HG03460 (cell line): Measurements from ENCODE around the gene IHH.

Experiments
- ATAC-seq: cut with Tn5 transposase; IDR thresholded peaks from one replicate; pipeline ENCODE4 v1.9.1; 2021; ENCODE audit not compliant: unreplicated experiment

The IHH gene

DNA sequence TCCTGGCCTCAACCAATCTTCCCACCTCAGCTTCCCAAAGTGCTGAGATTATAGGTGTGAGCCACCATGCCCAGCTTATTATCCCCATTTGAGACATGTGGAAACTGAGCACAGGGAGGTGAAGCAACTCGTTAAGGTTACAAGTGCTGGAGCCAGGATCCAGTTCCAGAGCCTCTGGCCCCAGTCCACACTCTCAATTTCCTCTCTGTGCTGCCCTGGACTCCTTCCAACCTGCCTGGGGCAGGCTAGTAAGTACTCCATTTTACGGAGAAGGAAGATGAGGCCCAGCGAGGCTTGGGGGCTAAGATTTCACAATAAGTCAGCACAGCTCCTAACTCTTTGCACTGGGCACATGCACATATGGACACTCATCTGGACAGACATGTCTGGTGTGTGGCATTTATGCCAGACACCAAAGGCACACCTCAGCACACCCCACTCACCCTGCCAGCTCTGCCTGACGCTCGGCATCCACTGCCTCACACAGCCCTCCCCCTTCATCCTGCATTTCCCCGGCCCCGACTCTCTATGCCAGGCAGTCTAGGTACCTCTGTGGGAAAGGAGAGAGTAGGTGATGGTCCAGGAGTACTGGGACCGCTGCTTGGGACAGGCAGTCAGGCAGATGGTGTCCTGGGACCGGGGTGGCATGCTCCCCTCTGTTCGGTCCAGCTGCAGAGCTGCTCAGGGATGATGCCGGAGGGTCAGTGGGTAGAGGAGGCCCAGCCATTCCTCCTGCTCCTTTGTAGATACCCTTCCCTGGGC, 39.9 kb downstream of the IHH start:
- no peak for ATAC-seq

- ATAC-seq, result no peak
Measured at GRCh38 chr2:219019436-219019835, 41.3 kb downstream of the IHH start.

DNA sequence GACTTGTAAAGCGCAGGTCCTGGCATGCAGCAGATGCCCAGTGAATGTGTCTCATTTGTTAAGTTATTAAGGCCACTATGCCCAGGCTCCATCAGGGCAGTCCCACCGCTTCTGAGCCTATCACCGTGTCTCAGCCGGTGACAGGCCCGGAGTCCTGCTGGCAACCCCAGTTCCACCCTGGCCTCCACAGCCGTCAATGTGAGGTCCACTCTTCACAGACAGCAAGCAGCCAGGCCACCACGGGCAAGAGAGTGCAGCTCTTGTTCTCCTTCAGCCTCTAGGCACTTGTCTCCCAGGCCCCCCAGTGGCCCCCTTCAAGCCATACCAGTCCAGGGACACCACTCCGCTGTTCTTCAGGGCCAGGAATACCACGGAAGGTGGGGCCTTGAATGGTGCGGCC, 42.0 kb downstream of the IHH start:
- ATAC-seq, result no peak

- ATAC-seq, result no peak
Measured at GRCh38 chr2:219018286-219018685, 42.4 kb downstream of the IHH start.

DNA sequence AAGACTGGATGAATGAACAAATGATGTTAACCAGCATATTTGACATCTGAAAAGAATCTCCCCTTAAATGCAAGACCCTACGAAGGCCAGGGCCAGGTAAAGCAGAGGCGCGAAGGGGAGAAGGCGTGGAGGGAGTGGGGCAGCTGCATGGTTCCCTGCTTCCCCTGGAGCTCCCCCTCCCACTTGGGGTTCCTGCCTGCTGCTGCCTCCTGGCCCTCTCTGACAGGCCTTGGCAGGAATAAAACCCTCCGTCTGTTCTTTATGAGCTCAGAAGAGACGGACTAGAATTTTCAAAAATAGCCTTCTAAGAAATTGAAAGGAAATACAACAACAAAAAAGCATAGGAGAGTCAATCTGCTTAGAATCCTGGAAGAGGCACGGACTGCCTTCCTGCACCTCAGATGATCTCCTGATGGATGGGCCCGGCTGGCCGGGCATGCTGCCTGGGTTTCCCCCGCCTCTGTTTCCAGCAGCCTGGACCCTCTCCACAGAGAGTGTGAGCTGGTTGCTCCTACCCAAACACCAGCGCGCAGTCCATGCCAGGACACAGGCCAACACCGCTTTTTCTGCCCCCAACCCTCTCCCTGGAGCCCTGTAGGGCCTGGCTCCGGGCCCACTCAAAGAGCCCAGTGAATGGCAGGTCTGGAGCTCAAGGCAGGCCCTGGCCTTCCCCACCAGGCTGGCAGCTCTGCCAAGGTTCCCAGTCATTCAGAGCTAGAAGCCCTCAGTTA, 43.4 kb downstream of the IHH start:
- ATAC-seq, result no peak

DNA sequence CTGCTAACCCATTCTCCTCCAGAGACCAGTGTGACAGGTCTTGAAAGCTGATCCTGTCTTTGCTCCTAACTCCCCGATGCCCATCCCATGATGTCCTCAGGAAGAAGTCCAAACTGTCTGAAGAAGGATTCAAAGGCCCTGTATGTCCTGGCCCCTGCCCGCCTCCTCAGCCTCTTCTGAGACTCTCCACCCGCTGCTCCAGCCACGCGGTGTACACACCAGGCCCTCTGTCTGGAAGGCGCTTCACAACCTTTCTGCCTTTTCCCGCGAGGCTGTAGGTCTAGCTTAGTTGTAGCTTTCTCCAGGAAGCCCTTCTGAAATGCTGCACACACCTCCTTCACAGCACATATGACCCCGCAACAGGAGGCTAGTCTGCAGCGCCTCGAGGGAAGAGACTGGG, 44.0 kb downstream of the IHH start:
- ATAC-seq, result no peak

DNA sequence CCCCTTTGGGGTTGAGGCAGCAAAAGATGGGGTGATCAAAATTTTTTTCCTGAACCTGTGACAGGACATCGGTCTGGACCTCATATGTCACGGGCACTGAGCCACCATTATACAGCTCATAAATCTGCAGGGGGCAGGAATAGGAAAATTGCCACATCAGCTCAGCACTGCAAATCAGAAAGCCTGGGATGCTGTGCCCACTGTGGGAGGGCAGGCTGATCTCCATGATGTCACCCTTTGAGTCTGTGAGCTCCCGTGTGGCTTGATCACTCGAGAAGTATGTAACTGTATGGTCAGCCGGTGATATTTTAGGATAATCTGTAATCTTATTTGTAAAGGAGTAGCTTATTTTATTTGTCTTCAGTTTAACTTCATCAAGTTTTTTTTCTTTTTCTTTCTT, 49.8 kb downstream of the IHH start:
- ATAC-seq, result no peak

GRCh38 chr2:219010162-219010756, 50.5 kb downstream of the IHH start:
- ATAC-seq, result no peak

- no peak for ATAC-seq
Measured at GRCh38 chr2:219009294-219009693, 51.4 kb downstream of the IHH start.
